HepG2 (cell line): Measurements from ENCODE around the gene IGF2BP3.

Experiments
- AGO2 ChIP-seq: fragments of 200-400 bp; formaldehyde crosslinking; optimal IDR thresholded peaks from 2 replicates; pipeline ENCODE3; 2017; ENCODE audit warnings: mild to moderate bottlenecking, low read depth, low read length, moderate library complexity
- AHR ChIP-seq: IDR thresholded peaks from 2 replicates; pipeline ENCODE4 v1.6.1; 2018; ENCODE audit warnings: missing genetic modification reagents, missing compliant biosample characterization
- CTCF ChIP-seq: sonication (generic); formaldehyde crosslinking; IDR thresholded peaks from 2 replicates; pipeline ENCODE4 v1.5.0; 2020; ENCODE audit warnings: mild to moderate bottlenecking, missing genetic modification reagents, moderate library complexity
- FOXM1 ChIP-seq: sonication (generic); formaldehyde crosslinking; IDR thresholded peaks from 2 replicates; pipeline ENCODE4 v1.5.0; 2020; ENCODE audit warnings: missing genetic modification reagents
- MEIS1 ChIP-seq: sonication (generic); formaldehyde crosslinking; IDR thresholded peaks from 2 replicates; pipeline ENCODE4 v1.9.0; 2021; ENCODE audit warnings: mild to moderate bottlenecking, missing genetic modification reagents, moderate library complexity, borderline replicate concordance
- POLR2A ChIP-seq, 2 experiments: IDR thresholded peaks; 2 replicates each; pipeline ENCODE4 v1.6.1; 2011; ENCODE audit warnings: low read depth in 2 of 2, low read length in 2 of 2, mild to moderate bottlenecking in 1 of 2, moderate library complexity in 1 of 2; ENCODE audit not compliant: insufficient read depth in 1 of 2
- RAD21 ChIP-seq: fragments of 450-650 bp; formaldehyde crosslinking; IDR thresholded peaks from 2 replicates; pipeline ENCODE4 v1.5.0; 2020; ENCODE audit warnings: mild to moderate bottlenecking
- SOX6 ChIP-seq, 2 experiments: fragments of 450-650 bp in 1 of 2; sonication (generic) in 1 of 2; formaldehyde crosslinking in 1 of 2; IDR thresholded peaks; 2 replicates each; pipeline versions ENCODE4 v1.4.0 to v1.6.1; 2017 to 2020; ENCODE audit warnings: antibody characterized with exemption in 1 of 2, mild to moderate bottlenecking in 1 of 2, missing genetic modification reagents in 1 of 2
- ZNF670 ChIP-seq: sonication (generic); formaldehyde crosslinking; IDR thresholded peaks from 2 replicates; pipeline ENCODE4 v1.8.0; 2022; ENCODE audit warnings: mild to moderate bottlenecking, missing genetic modification reagents, borderline replicate concordance

GRCh38 chr7:23472556-23472955 lies 2.3 kb upstream of the IGF2BP3 start:
- TF ChIP-seq POLR2A (IDR thresholded peaks at IDR 0.05; ENCODE audit: insufficient read depth in 1 of 2, low read depth in 2 of 2, low read length in 2 of 2) (no peak), SOX6 (IDR thresholded peaks at IDR 0.05) (no peak), SOX6 (CRISPR knock-in tag; IDR thresholded peaks at IDR 0.05) (no peak), RAD21 (no peak), MEIS1 (CRISPR knock-in tag) (no peak), AHR (CRISPR knock-in tag) (no peak), AGO2 (no peak), FOXM1 (CRISPR knock-in tag) (no peak), CTCF (CRISPR knock-in tag) (no peak), ZNF670 (no peak)
